ENCODE measurements around the gene ZNF543. TPM values are rescaled to one million over a fixed set of nuclear protein-coding genes. Genes with fewer than 3 reads are reported as not detected.

ZNF543 gene
- total and polyA plus RNA-seq, 2 donors (not counting 1 experiment from before 2014, with no cell fraction given) = 4.6 to 16.7 TPM

DNA sequence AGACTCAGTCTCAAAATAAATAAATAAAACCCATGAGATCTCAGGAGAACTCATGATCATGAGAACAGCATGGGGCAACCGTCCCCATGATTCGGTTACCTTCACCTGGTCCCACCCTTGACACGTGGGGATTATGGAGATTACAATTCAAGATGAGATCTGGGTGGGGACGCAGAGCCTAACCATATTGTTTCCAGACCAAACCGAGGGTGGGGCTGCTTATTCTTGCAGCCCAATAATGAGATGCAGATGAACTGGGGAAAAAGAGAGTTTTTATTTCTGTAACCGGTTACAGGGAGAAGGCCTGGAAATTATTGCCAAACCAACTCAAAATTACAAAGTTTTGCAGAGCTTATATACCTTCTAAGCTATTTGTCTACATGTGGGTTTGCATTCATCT lies 55.9 kb downstream of the ZNF543 start:
- Histone ChIP-seq H3K36me3 (replicated peaks in 1 of 2; ENCODE audit: control extremely low read depth in 1 of 2, control insufficient read depth in 1 of 2, extremely low read depth in 1 of 2, insufficient read depth in 2 of 2, low read length in 1 of 2) (peaks cover 5 to 49% of the 10 kb centered on the region in 2 experiments), H3K4me3 (ENCODE audit: control extremely low read depth in 1 of 5, extremely low read depth in 1 of 5, insufficient read depth in 1 of 5, low read depth in 2 of 5, low read length in 4 of 5) (no peak overlapping the region), H3K27me3 (replicated peaks in 1 of 4; ENCODE audit: control extremely low read depth in 1 of 4, control insufficient read depth in 3 of 4, insufficient read depth in 4 of 4, low read length in 3 of 4) (no peaks in the 10 kb centered on the region), H2AFZ (ENCODE audit: insufficient read depth, low read depth, low read length, poor library complexity, severe bottlenecking) (no peak overlapping the region), H4K20me1 (ENCODE audit: control insufficient read depth, insufficient read depth, low read length, poor library complexity, severe bottlenecking) (no peaks in the 10 kb centered on the region), H3K9me3 (ENCODE audit: control extremely low read depth in 1 of 3, control insufficient read depth in 2 of 3, insufficient read depth in 1 of 3, low read length in 2 of 3) (peaks cover 11 to 41% (median 38%) of the 10 kb centered on the region in 3 donors), H3K9ac (ENCODE audit: low read length) (no peak overlapping the region), H3K79me2 (ENCODE audit: control insufficient read depth, insufficient read depth, low read length) (peaks cover 5% of the 10 kb centered on the region), H3K4me1 (ENCODE audit: control insufficient read depth in 2 of 2, insufficient read depth in 2 of 2, low read length in 2 of 2) (no peaks in the 10 kb centered on the region), H3K4me2 (replicated peaks; ENCODE audit: low read depth, low read length, poor library complexity, severe bottlenecking) (no peak overlapping the region), H3K27ac (ENCODE audit: low read length in 2 of 2) (no peak overlapping the region)
- POLR2A ChIA-PET = no interaction called here
- no peak for ATAC-seq (ENCODE audit: low read depth)
- Mint-ChIP-seq H3K27ac (no peak overlapping the region), H3K9me3 (ENCODE audit: insufficient read depth) (peaks cover 17% of the 10 kb centered on the region), H3K4me1 (no peaks in the 10 kb centered on the region), H3K27me3 (no peaks in the 10 kb centered on the region), H3K4me3 (no peak overlapping the region)
- TF ChIP-seq CTCF (IDR thresholded peaks at IDR 0.05) (no peak), EZH2 (IDR thresholded peaks at IDR 0.05; ENCODE audit: borderline replicate concordance, insufficient read depth, low read depth, low read length, poor library complexity, severe bottlenecking) (no peak)
- intact Hi-C loops (cut with micrococcal nuclease) = no loop called here
- CTCF ChIA-PET = no interaction called here
- no peak for DNase-seq
- WGBS (ENCODE audit: insufficient coverage) = 90% methylated on average over 5 of the region's 6 CpGs

DNA sequence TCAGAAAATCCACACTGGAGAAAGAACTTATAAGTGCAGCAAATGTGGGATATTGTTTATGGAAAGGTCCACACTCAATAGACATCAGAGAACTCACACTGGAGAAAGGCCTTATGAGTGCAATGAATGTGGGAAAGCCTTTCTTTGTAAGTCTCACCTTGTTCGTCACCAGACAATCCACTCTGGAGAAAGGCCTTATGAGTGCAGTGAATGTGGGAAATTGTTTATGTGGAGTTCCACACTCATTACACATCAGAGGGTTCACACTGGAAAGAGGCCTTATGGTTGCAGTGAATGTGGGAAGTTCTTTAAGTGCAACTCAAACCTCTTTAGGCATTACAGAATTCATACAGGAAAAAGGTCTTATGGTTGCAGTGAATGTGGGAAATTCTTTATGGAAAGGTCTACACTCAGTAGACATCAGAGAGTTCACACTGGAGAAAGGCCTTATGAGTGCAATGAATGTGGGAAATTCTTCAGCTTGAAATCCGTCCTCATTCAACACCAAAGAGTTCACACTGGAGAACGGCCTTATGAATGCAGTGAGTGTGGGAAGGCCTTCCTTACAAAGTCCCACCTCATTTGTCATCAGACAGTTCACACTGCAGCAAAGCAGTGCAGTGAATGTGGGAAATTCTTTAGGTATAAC lies 57.4 kb downstream of the ZNF543 start:
- Histone ChIP-seq H3K9me3 (ENCODE audit: control extremely low read depth in 1 of 3, control insufficient read depth in 2 of 3, insufficient read depth in 1 of 3, low read length in 2 of 3) (peaks cover 11 to 44% (median 41%) of the 10 kb centered on the region in 3 donors), H3K79me2 (ENCODE audit: control insufficient read depth, insufficient read depth, low read length) (peaks cover 5% of the 10 kb centered on the region), H3K27me3 (replicated peaks in 1 of 4; ENCODE audit: control extremely low read depth in 1 of 4, control insufficient read depth in 3 of 4, insufficient read depth in 4 of 4, low read length in 3 of 4) (no peaks in the 10 kb centered on the region), H3K27ac (ENCODE audit: low read length in 2 of 2) (no peak overlapping the region), H2AFZ (ENCODE audit: insufficient read depth, low read depth, low read length, poor library complexity, severe bottlenecking) (no peak overlapping the region), H3K36me3 (replicated peaks in 1 of 2; ENCODE audit: control extremely low read depth in 1 of 2, control insufficient read depth in 1 of 2, extremely low read depth in 1 of 2, insufficient read depth in 2 of 2, low read length in 1 of 2) (peaks cover 4 to 41% of the 10 kb centered on the region in 2 experiments), H4K20me1 (ENCODE audit: control insufficient read depth, insufficient read depth, low read length, poor library complexity, severe bottlenecking) (no peaks in the 10 kb centered on the region), H3K4me3 (ENCODE audit: control extremely low read depth in 1 of 5, extremely low read depth in 1 of 5, insufficient read depth in 1 of 5, low read depth in 2 of 5, low read length in 4 of 5) (no peak overlapping the region), H3K4me1 (ENCODE audit: control insufficient read depth in 2 of 2, insufficient read depth in 2 of 2, low read length in 2 of 2) (no peaks in the 10 kb centered on the region), H3K9ac (ENCODE audit: low read length) (no peak overlapping the region), H3K4me2 (replicated peaks; ENCODE audit: low read depth, low read length, poor library complexity, severe bottlenecking) (no peak overlapping the region)
- ChIA-PET CTCF (no interaction called here), POLR2A (no interaction called here)
- intact Hi-C loops (cut with micrococcal nuclease) = no loop called here
- ATAC-seq (ENCODE audit: low read depth) (no peak), DNase-seq (no peak)
- H3K27ac Mint-ChIP-seq = no peak overlapping the region
- H3K9me3 Mint-ChIP-seq (ENCODE audit: insufficient read depth) = peaks cover 17% of the 10 kb centered on the region
- no peak for TF ChIP-seq CTCF (IDR thresholded peaks at IDR 0.05)
- TF ChIP-seq EZH2 (IDR thresholded peaks at IDR 0.05; ENCODE audit: borderline replicate concordance, insufficient read depth, low read depth, low read length, poor library complexity, severe bottlenecking) = no peak
- WGBS (ENCODE audit: insufficient coverage) = no CpG with 5 or more reads among the region's 3 CpGs
- H3K27me3 Mint-ChIP-seq = no peaks in the 10 kb centered on the region
- H3K4me3 Mint-ChIP-seq = no peak overlapping the region
- H3K4me1 Mint-ChIP-seq = no peaks in the 10 kb centered on the region

Measured in B cell (primary cell).